HEK293 (cell line): ENCODE measurements around the gene HOXB4.
A peak's percentile ranks its signal among the peaks of the same experiment; 100 is the strongest.

Experiments used
- CTCF ChIA-PET: fragments of 350-600 bp; formaldehyde crosslinking; extraction: SDS; loops from one replicate; lab custom pipeline; 2021; ENCODE audit warnings: antibody characterized with exemption; lab: Yijun Ruan, JAX
- POLR2A ChIA-PET: fragments of 300-600 bp; formaldehyde crosslinking; extraction: SDS; loops from one replicate; lab custom pipeline; 2020; ENCODE audit warnings: antibody characterized with exemption, inconsistent platforms; lab: Yijun Ruan, JAX
- H3K27ac ChIP-seq: fragments of 200-500 bp; sonication (Bioruptor generic); 2 replicates; pipeline ENCODE4 v1.5.1; 2014; ENCODE audit warnings: low read depth, low read length, control low read depth, inconsistent platforms; ENCODE audit errors: extremely low read depth
- H3K36me3 ChIP-seq, 2 experiments: fragments of 200-500 bp in 1 of 2; sonication (Bioruptor generic) in 1 of 2; 1 replicate in 1 of 2; 2 replicates in 1 of 2; pipeline ENCODE4 v1.5.1; 2014 to 2017; ENCODE audit warnings: inconsistent platforms in 2 of 2, low read length in 2 of 2; ENCODE audit not compliant: control insufficient read depth in 2 of 2, insufficient read depth in 1 of 2
- H3K4me1 ChIP-seq: fragments of 200-500 bp; sonication (Bioruptor generic); 2 replicates; pipeline ENCODE4 v1.5.1; 2014; ENCODE audit warnings: mild to moderate bottlenecking, low read length, inconsistent platforms; ENCODE audit not compliant: control insufficient read depth, insufficient read depth
- H3K4me3 ChIP-seq: 2 replicates; pipeline ENCODE4 v1.5.1; 2011; ENCODE audit warnings: low read depth, mild to moderate bottlenecking, control low read depth, low read length, moderate library complexity
- H3K9me3 ChIP-seq: fragments of 200-500 bp; sonication (Bioruptor generic); 2 replicates; pipeline ENCODE4 v1.5.1; 2014; ENCODE audit warnings: low read depth, low read length, inconsistent platforms; ENCODE audit not compliant: control insufficient read depth, insufficient read depth
- GLI2 ChIP-seq: fragments of 450-650 bp; formaldehyde crosslinking; IDR thresholded peaks from 2 replicates; pipeline ENCODE4; 2017; ENCODE audit warnings: missing biosample characterization, missing genetic modification characterization, low read depth, borderline replicate concordance
- HOXD13 ChIP-seq: sonication (generic); formaldehyde crosslinking; IDR thresholded peaks from 2 replicates; pipeline ENCODE4 v1.8.0; 2022; ENCODE audit warnings: missing genetic modification reagents, borderline replicate concordance
- KLF1 ChIP-seq: fragments of 450-650 bp; formaldehyde crosslinking; IDR thresholded peaks from 2 replicates; pipeline ENCODE4 v1.5.1; 2016; ENCODE audit warnings: missing biosample characterization, missing genetic modification characterization
- KLF16 ChIP-seq: fragments of 450-650 bp; formaldehyde crosslinking; IDR thresholded peaks from 2 replicates; pipeline ENCODE4 v1.5.1; 2017; ENCODE audit warnings: missing biosample characterization, missing genetic modification characterization
- KLF8 ChIP-seq: fragments of 450-650 bp; formaldehyde crosslinking; IDR thresholded peaks from 2 replicates; pipeline ENCODE4 v1.5.1; 2016; ENCODE audit warnings: missing biosample characterization, missing genetic modification characterization
- OSR2 ChIP-seq: fragments of 450-650 bp; formaldehyde crosslinking; IDR thresholded peaks from 2 replicates; pipeline ENCODE4 v1.5.1; 2016; ENCODE audit warnings: missing biosample characterization, missing genetic modification characterization
- REPIN1 ChIP-seq: fragments of 450-650 bp; formaldehyde crosslinking; IDR thresholded peaks from 2 replicates; pipeline ENCODE4 v1.5.1; 2017; ENCODE audit warnings: missing biosample characterization, missing genetic modification characterization, low read depth
- ZFP37 ChIP-seq: fragments of 450-650 bp; formaldehyde crosslinking; IDR thresholded peaks from 2 replicates; pipeline ENCODE4 v1.5.1; 2016; ENCODE audit warnings: missing biosample characterization, missing genetic modification characterization
- ZNF10 ChIP-seq: fragments of 450-650 bp; formaldehyde crosslinking; IDR thresholded peaks from 2 replicates; pipeline ENCODE4 v1.5.1; 2017; ENCODE audit warnings: missing biosample characterization, missing genetic modification characterization
- ZNF146 ChIP-seq: fragments of 450-650 bp; formaldehyde crosslinking; IDR thresholded peaks from 2 replicates; pipeline ENCODE4 v1.5.1; 2016; ENCODE audit warnings: missing biosample characterization, missing genetic modification characterization
- ZNF221 ChIP-seq: fragments of 450-650 bp; formaldehyde crosslinking; IDR thresholded peaks from 2 replicates; pipeline ENCODE4 v1.5.1; 2017; ENCODE audit warnings: missing biosample characterization, missing genetic modification characterization, borderline replicate concordance
- ZNF248 ChIP-seq: fragments of 450-650 bp; formaldehyde crosslinking; IDR thresholded peaks from 2 replicates; pipeline ENCODE4 v1.5.1; 2017; ENCODE audit warnings: missing biosample characterization, missing genetic modification characterization
- ZNF274 ChIP-seq, 2 experiments: fragments of 200-500 bp in 1 of 2; fragments of 450-650 bp in 1 of 2; sonication (Bioruptor generic) in 1 of 2; formaldehyde crosslinking in 1 of 2; IDR thresholded peaks; 2 replicates each; pipeline versions ENCODE4 v1.5.1 to v1.6.1; 2014 to 2016; ENCODE audit warnings: borderline replicate concordance in 1 of 2, inconsistent platforms in 1 of 2, low read length in 1 of 2, missing biosample characterization in 1 of 2, missing genetic modification characterization in 1 of 2
- ZNF302 ChIP-seq: fragments of 450-650 bp; formaldehyde crosslinking; IDR thresholded peaks from 2 replicates; pipeline ENCODE4 v1.5.1; 2016; ENCODE audit warnings: missing biosample characterization, missing genetic modification characterization, low read depth
- ZNF341 ChIP-seq: fragments of 450-650 bp; formaldehyde crosslinking; IDR thresholded peaks from 2 replicates; pipeline ENCODE4; 2016; ENCODE audit warnings: low read depth, missing biosample characterization, missing genetic modification characterization
- ZNF514 ChIP-seq: fragments of 450-650 bp; formaldehyde crosslinking; IDR thresholded peaks from 2 replicates; pipeline ENCODE4 v1.5.1; 2016; ENCODE audit warnings: missing biosample characterization, missing genetic modification characterization
- ZNF548 ChIP-seq: fragments of 450-650 bp; formaldehyde crosslinking; IDR thresholded peaks from 2 replicates; pipeline ENCODE4 v1.5.1; 2016; ENCODE audit warnings: missing biosample characterization, missing genetic modification characterization
- ZNF549 ChIP-seq: fragments of 450-650 bp; IDR thresholded peaks from 2 replicates; pipeline ENCODE4 v1.5.1; 2018; ENCODE audit warnings: missing biosample characterization, missing genetic modification characterization, mild to moderate bottlenecking, inconsistent platforms, moderate library complexity
- ZNF600 ChIP-seq: fragments of 450-650 bp; formaldehyde crosslinking; IDR thresholded peaks from 2 replicates; pipeline ENCODE4 v1.5.1; 2016; ENCODE audit warnings: missing biosample characterization, missing genetic modification characterization
- ZNF624 ChIP-seq: fragments of 450-650 bp; formaldehyde crosslinking; IDR thresholded peaks from 2 replicates; pipeline ENCODE4 v1.5.1; 2017; ENCODE audit warnings: missing biosample characterization, missing genetic modification characterization
- TF ChIP-seq, protein P1 (sequence below): fragments of 450-650 bp; formaldehyde crosslinking; optimal IDR thresholded peaks from 2 replicates; pipeline ENCODE3; 2016; ENCODE audit warnings: missing biosample characterization, mild to moderate bottlenecking, missing genetic modification characterization
- TF ChIP-seq, protein P2 (sequence below): sonication (generic); formaldehyde crosslinking; IDR thresholded peaks from 2 replicates; pipeline ENCODE4 v1.8.1; 2022; ENCODE audit warnings: mild to moderate bottlenecking, moderate library complexity, missing genetic modification reagents
- TF ChIP-seq, protein P3 (sequence below): fragments of 450-650 bp; formaldehyde crosslinking; IDR thresholded peaks from 2 replicates; pipeline ENCODE4 v1.5.1; 2017; ENCODE audit warnings: missing biosample characterization, missing genetic modification characterization
- TF ChIP-seq, protein P4 (sequence below): fragments of 450-650 bp; formaldehyde crosslinking; IDR thresholded peaks from 2 replicates; pipeline ENCODE4 v1.5.1; 2016; ENCODE audit warnings: missing biosample characterization, missing genetic modification characterization
- TF ChIP-seq, protein P5 (sequence below): fragments of 450-650 bp; formaldehyde crosslinking; IDR thresholded peaks from 2 replicates; pipeline ENCODE4 v1.5.1; 2016; ENCODE audit warnings: missing biosample characterization, missing genetic modification characterization

Gene HOXB4

DNA sequence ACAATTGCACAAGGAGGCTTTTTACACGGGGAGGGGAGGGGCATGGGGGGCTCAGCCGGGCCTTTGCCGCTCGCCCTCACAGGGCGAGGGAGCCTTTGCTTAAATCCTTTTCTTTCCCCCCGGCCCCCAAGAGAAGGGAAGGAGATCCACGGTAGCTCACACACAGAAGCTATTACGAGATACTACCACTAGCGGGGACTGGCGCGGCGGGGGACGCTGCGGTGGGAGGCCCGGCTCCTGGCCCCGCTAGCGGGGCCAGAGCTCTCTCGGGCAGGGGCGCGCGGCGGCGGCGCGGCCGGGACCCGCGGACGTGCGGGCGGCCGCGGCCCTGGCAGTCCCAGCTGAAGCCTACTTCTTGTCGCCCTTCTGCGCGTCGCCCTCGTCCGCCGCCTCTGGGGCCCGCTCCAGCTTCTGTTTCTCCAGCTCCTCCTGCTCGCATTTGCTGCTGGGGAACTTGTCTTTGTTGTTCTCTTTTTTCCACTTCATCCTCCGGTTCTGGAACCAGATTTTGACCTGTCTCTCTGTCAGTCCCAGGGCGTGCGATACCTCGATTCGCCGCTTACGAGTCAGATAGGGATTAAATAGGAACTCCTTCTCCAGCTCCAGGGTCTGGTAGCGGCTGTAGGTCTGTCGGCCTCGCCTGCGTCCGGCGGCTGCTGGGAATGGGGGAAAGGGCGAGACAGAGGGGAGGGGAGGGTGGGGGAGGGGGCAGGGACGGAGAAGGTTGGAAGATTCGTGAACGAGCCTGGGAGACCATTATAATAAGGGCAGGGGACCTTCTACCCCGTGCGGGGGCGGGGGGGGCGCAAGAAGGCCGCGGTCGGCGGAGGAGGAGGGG, 34.9 kb upstream of the HOXB4 start:
- Histone ChIP-seq H3K4me3 (peak overlapping the region; percentile 49), H3K36me3 (no peaks in the 10 kb centered on the region; a peak in 1 of 3 replicates), H3K27ac (peak overlapping the region; percentile 94), H3K9me3 (no peaks in the 10 kb centered on the region), H3K4me1 (peaks cover 40% of the 10 kb centered on the region)
- CTCF ChIA-PET = interaction anchor here (0.6 to 2.2 kb wide), 11 partner anchors 8 to 398 kb away, joined by 3 to 13 read pairs (median 4); no protein-coding TSS in a partner anchor
- TF ChIP-seq ZFP37 (no peak), HOXD13 (CRISPR knock-in tag) (no peak), ZNF600 (0 out of 2 replicates have a peak, but pooled peaks have one; percentile 15), KLF16 (no peak), ZNF221 (no peak), KLF8 (tag by site-specific recombination) (peak; percentile 38; the same call in 1 of the 2 replicates), OSR2 (tag by site-specific recombination) (peak; percentile 19), ZNF624 (tag by site-specific recombination) (no peak), GLI2 (tag by site-specific recombination) (no peak), ZNF341 (tag by site-specific recombination) (peak; percentile 7; the same call in 1 of the 2 replicates)
- TF ChIP-seq, protein P1, sequence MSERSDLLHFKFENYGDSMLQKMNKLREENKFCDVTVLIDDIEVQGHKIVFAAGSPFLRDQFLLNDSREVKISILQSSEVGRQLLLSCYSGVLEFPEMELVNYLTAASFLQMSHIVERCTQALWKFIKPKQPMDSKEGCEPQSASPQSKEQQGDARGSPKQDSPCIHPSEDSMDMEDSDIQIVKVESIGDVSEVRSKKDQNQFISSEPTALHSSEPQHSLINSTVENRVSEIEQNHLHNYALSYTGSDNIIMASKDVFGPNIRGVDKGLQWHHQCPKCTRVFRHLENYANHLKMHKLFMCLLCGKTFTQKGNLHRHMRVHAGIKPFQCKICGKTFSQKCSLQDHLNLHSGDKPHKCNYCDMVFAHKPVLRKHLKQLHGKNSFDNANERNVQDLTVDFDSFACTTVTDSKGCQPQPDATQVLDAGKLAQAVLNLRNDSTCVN (tag by site-specific recombination) = peak; percentile 42
- TF ChIP-seq, protein P2, sequence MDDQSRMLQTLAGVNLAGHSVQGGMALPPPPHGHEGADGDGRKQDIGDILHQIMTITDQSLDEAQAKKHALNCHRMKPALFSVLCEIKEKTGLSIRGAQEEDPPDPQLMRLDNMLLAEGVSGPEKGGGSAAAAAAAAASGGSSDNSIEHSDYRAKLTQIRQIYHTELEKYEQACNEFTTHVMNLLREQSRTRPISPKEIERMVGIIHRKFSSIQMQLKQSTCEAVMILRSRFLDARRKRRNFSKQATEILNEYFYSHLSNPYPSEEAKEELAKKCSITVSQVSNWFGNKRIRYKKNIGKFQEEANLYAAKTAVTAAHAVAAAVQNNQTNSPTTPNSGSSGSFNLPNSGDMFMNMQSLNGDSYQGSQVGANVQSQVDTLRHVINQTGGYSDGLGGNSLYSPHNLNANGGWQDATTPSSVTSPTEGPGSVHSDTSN (CRISPR knock-in tag) = no peak
- TF ChIP-seq, protein P3, sequence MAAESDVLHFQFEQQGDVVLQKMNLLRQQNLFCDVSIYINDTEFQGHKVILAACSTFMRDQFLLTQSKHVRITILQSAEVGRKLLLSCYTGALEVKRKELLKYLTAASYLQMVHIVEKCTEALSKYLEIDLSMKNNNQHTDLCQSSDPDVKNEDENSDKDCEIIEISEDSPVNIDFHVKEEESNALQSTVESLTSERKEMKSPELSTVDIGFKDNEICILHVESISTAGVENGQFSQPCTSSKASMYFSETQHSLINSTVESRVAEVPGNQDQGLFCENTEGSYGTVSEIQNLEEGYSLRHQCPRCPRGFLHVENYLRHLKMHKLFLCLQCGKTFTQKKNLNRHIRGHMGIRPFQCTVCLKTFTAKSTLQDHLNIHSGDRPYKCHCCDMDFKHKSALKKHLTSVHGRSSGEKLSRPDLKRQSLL (tag by site-specific recombination) = peak; percentile 29; the same call in 1 of the 2 replicates
- TF ChIP-seq, protein P4, sequence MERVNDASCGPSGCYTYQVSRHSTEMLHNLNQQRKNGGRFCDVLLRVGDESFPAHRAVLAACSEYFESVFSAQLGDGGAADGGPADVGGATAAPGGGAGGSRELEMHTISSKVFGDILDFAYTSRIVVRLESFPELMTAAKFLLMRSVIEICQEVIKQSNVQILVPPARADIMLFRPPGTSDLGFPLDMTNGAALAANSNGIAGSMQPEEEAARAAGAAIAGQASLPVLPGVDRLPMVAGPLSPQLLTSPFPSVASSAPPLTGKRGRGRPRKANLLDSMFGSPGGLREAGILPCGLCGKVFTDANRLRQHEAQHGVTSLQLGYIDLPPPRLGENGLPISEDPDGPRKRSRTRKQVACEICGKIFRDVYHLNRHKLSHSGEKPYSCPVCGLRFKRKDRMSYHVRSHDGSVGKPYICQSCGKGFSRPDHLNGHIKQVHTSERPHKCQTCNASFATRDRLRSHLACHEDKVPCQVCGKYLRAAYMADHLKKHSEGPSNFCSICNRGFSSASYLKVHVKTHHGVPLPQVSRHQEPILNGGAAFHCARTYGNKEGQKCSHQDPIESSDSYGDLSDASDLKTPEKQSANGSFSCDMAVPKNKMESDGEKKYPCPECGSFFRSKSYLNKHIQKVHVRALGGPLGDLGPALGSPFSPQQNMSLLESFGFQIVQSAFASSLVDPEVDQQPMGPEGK (tag by site-specific recombination) = no peak; the same call in 1 of the 2 replicates
- TF ChIP-seq, all 188 proteins: peak for 6
- POLR2A ChIA-PET = interaction anchor here (0.6 to 1.4 kb wide), 12 partner anchors 11 to 506 kb away, joined by 3 to 9 read pairs (median 3); partner anchors contain the start of genes HOXB9 and SNX11

DNA sequence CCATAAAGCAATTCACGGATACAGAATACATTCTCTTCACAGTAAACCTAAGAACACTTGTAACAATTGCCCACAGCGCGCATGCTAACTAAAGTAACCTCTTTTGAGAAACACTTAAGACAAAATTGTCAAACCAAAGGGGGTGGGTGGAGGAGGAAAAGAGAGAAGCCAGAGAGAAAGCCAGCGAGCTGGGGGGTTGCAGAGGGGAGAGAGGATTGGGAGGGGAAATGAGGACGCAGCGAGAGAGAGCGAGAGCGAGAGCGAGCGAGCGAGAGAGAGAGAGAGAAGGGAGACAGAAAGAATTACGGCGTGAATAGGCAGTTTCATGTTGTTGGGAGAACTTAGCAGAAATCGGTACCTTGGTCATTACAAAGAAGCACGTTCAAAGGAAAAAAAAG, 34.3 kb upstream of the HOXB4 start:
- POLR2A ChIA-PET = interaction anchor here (0.6 to 1.4 kb wide), 8 partner anchors 11 to 286 kb away, joined by 3 to 7 read pairs (median 3); no protein-coding TSS in a partner anchor
- CTCF ChIA-PET = interaction anchor here (0.7 to 2.2 kb wide), 10 partner anchors 9 to 397 kb away, joined by 3 to 13 read pairs (median 4); no protein-coding TSS in a partner anchor
- peak overlapping the region; percentile 94 for H3K27ac ChIP-seq
- peak overlapping the region; percentile 49 for H3K4me3 ChIP-seq
- no peaks in the 10 kb centered on the region for H3K9me3 ChIP-seq
- H3K4me1 ChIP-seq = peaks cover 40% of the 10 kb centered on the region
- H3K36me3 ChIP-seq = peaks cover 3% of the 10 kb centered on the region in 2 experiments
- TF ChIP-seq ZNF146 (tag by site-specific recombination) (no peak; the same call in 1 of the 2 replicates), ZNF514 (tag by site-specific recombination) (no peak), REPIN1 (tag by site-specific recombination) (no peak), ZNF248 (tag by site-specific recombination) (no peak), KLF1 (tag by site-specific recombination) (no peak), ZNF302 (tag by site-specific recombination) (no peak), ZNF549 (tag by site-specific recombination) (no peak), ZNF10 (tag by site-specific recombination) (no peak), ZNF341 (tag by site-specific recombination) (no peak), ZNF274 (IDR thresholded peaks at IDR 0.05; ENCODE audit: low read length) (no peak), ZNF274 (tag by site-specific recombination; IDR thresholded peaks at IDR 0.05; ENCODE audit: borderline replicate concordance) (no peak), ZNF548 (tag by site-specific recombination) (no peak)
- TF ChIP-seq, protein P5, sequence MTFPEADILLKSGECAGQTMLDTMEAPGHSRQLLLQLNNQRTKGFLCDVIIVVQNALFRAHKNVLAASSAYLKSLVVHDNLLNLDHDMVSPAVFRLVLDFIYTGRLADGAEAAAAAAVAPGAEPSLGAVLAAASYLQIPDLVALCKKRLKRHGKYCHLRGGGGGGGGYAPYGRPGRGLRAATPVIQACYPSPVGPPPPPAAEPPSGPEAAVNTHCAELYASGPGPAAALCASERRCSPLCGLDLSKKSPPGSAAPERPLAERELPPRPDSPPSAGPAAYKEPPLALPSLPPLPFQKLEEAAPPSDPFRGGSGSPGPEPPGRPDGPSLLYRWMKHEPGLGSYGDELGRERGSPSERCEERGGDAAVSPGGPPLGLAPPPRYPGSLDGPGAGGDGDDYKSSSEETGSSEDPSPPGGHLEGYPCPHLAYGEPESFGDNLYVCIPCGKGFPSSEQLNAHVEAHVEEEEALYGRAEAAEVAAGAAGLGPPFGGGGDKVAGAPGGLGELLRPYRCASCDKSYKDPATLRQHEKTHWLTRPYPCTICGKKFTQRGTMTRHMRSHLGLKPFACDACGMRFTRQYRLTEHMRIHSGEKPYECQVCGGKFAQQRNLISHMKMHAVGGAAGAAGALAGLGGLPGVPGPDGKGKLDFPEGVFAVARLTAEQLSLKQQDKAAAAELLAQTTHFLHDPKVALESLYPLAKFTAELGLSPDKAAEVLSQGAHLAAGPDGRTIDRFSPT = no peak
